Gastrocnemius medialis (tissue), 4 donors: ENCODE measurements around the gene ARHGAP9. TPM values are rescaled to one million over a fixed set of nuclear protein-coding genes. Genes with fewer than 3 reads are reported as not detected.

Experiments
- ATAC-seq, 2 donors: fragments of 150-250 bp; one replicate each; pipeline ENCODE4 v1.9.1; 2016
- DNase-seq, 2 donors: peaks; one replicate each; pipeline ENCODE4 v3.0.0-alpha.2; 2019
- H3K27ac ChIP-seq, 4 donors: fragments of 200-600 bp; sonication (generic); 1 replicate in 1 of 4; 2 replicates in 3 of 4; pipeline ENCODE4 v1.5.1; 2016 to 2018; ENCODE audit warnings: mild to moderate bottlenecking in 2 of 4, moderate library complexity in 1 of 4
- H3K27me3 ChIP-seq, 3 donors: fragments of 200-600 bp; sonication (generic) in 2 of 3; 1 replicate in 1 of 3; 2 replicates in 2 of 3; pipeline versions ENCODE4 v1.5.1 to v1.6.0; 2016 to 2019; ENCODE audit warnings: mild to moderate bottlenecking in 1 of 3, moderate library complexity in 1 of 3
- H3K36me3 ChIP-seq, 2 donors: fragments of 200-600 bp; sonication (generic) in 1 of 2; one replicate each; pipeline ENCODE4 v1.5.1; 2017 to 2018
- H3K4me1 ChIP-seq, 2 donors: fragments of 200-600 bp; sonication (generic) in 1 of 2; one replicate each; pipeline ENCODE4 v1.5.1; 2016 to 2017; ENCODE audit warnings: mild to moderate bottlenecking in 2 of 2
- H3K4me3 ChIP-seq, 4 donors: fragments of 200-600 bp; sonication (generic) in 3 of 4; 1 replicate in 1 of 4; 2 replicates in 3 of 4; pipeline ENCODE4 v1.5.1; 2016 to 2019; ENCODE audit warnings: mild to moderate bottlenecking in 2 of 4
- H3K9me3 ChIP-seq, 3 donors: fragments of 200-600 bp; sonication (generic) in 2 of 3; 1 replicate in 1 of 3; 2 replicates in 2 of 3; pipeline ENCODE4 v1.5.1; 2016 to 2019
- POLR2A ChIP-seq, 2 donors: fragments of 450-650 bp; IDR thresholded peaks; one replicate each; pipeline ENCODE4 v1.6.1; 2017; ENCODE audit warnings: antibody characterized with exemption in 2 of 2, mild to moderate bottlenecking in 2 of 2, moderate library complexity in 2 of 2
- in situ Hi-C, 4 donors: fragments of 200-750 bp; cut with MboI; loops; one replicate each; pipeline versions ENCODE4 v1.15.0 to v1.8.0; 2017; ENCODE audit warnings: low sequenced_read_pairs in 4 of 4
- intact Hi-C: fragments of 100-400 bp; cut with DNase I; formaldehyde crosslinking; loops from one replicate; pipeline ENCODE4 v1.15.1; 2023; ENCODE audit warnings: low total_unique reads
- total RNA-seq, 4 donors: library from RNA; depleted of rRNA; stranded (reverse); fragments of >200 nt; gene quantifications; one replicate each; pipeline versions ENCODE4 v1.1.0 to v1.2.3, GENCODE V29; 2016
- TF ChIP-seq, protein P1 (sequence below), 5 experiments: fragments of 450-650 bp in 3 of 5; fragments of 200-600 bp in 2 of 5; sonication (generic) in 2 of 5; IDR thresholded peaks in 4 of 5; conservative IDR thresholded peaks in 1 of 5; 1 replicate in 4 of 5; 2 replicates in 1 of 5; pipeline ENCODE4 v1.5.1; 2016 to 2019; ENCODE audit warnings: antibody characterized with exemption in 5 of 5, mild to moderate bottlenecking in 3 of 5, moderate library complexity in 3 of 5

ARHGAP9 gene
- total RNA-seq, 4 donors from 2014 or later = 2.7 to 5.1 (median 4.7) TPM

GRCh38 chr12:57483466-57483865 is 3.8 kb upstream of the ARHGAP9 start:
- H3K27ac ChIP-seq = no peak overlapping the region
- DNase-seq = no peak
- in situ Hi-C loops = no loop called here

DNA sequence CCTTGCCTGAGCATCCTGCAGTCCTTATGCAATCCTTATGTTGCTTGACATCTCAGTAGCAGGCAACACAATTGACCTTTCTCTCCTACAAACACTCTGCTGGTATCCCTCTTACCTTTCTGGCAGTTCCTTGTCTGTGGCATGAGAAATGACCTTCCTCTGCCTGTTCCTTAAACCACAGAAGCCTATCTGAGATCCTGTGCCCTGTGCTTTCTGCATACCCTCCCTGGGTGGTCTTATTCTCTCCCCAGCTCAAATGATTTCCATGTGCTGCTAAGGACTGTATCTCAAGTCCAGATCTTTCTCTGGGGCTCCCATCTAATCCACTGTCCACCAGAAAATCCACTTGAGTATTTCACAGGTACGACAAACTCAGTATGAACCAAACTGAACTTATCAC is 2.0 kb upstream of the ARHGAP9 start:
- intact Hi-C loops (no loop called here), in situ Hi-C loops (no loop called here)
- DNase-seq = no peak
- no peak overlapping the region for H3K27ac ChIP-seq
- H3K36me3 ChIP-seq = no peaks in the 10 kb centered on the region
- ATAC-seq = no peak
- TF ChIP-seq POLR2A (IDR thresholded peaks at IDR 0.05) = no peak
- TF ChIP-seq, protein P1, sequence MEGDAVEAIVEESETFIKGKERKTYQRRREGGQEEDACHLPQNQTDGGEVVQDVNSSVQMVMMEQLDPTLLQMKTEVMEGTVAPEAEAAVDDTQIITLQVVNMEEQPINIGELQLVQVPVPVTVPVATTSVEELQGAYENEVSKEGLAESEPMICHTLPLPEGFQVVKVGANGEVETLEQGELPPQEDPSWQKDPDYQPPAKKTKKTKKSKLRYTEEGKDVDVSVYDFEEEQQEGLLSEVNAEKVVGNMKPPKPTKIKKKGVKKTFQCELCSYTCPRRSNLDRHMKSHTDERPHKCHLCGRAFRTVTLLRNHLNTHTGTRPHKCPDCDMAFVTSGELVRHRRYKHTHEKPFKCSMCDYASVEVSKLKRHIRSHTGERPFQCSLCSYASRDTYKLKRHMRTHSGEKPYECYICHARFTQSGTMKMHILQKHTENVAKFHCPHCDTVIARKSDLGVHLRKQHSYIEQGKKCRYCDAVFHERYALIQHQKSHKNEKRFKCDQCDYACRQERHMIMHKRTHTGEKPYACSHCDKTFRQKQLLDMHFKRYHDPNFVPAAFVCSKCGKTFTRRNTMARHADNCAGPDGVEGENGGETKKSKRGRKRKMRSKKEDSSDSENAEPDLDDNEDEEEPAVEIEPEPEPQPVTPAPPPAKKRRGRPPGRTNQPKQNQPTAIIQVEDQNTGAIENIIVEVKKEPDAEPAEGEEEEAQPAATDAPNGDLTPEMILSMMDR (IDR thresholded peaks at IDR 0.05 in 4 of 5, conservative IDR thresholded peaks at IDR 0.05 in 1 of 5) = no peak
- no peak overlapping the region for H3K4me3 ChIP-seq
- H3K9me3 ChIP-seq = no peaks in the 10 kb centered on the region
- H3K27me3 ChIP-seq = peaks cover 4 to 8% (median 4%) of the 10 kb centered on the region in 3 donors
- H3K4me1 ChIP-seq = no peaks in the 10 kb centered on the region

More at GRCh38 chr12:57483466-57483865, 3.8 kb upstream of the ARHGAP9 start:
- no peak overlapping the region for H3K4me3 ChIP-seq
- no peak for TF ChIP-seq POLR2A (IDR thresholded peaks at IDR 0.05)
- TF ChIP-seq, protein P1 (IDR thresholded peaks at IDR 0.05 in 4 of 5, conservative IDR thresholded peaks at IDR 0.05 in 1 of 5) = no peak
- H3K9me3 ChIP-seq = no peaks in the 10 kb centered on the region
- H3K27me3 ChIP-seq = no peaks in the 10 kb centered on the region
- H3K4me1 ChIP-seq = peaks cover 0 to 4% of the 10 kb centered on the region in 2 donors
- no peaks in the 10 kb centered on the region for H3K36me3 ChIP-seq
- no peak for ATAC-seq
- intact Hi-C loops = no loop called here

- Histone ChIP-seq H3K36me3 (no peaks in the 10 kb centered on the region), H3K27me3 (peaks cover 29 to 35% (median 31%) of the 10 kb centered on the region in 3 donors), H3K27ac (no peak overlapping the region), H3K4me1 (peaks cover 12% of the 10 kb centered on the region in 2 donors), H3K4me3 (no peak overlapping the region), H3K9me3 (no peaks in the 10 kb centered on the region)
- DNase-seq (no peak), ATAC-seq (no peak)
- intact Hi-C loops = no loop called here
- in situ Hi-C loops = no loop called here
- no peak for TF ChIP-seq POLR2A (IDR thresholded peaks at IDR 0.05)
- TF ChIP-seq, protein P1 (IDR thresholded peaks at IDR 0.05 in 4 of 5, conservative IDR thresholded peaks at IDR 0.05 in 1 of 5) = no peak
These were observed 657 bp downstream of the ARHGAP9 start for GRCh38 chr12:57479043-57479375.

GRCh38 chr12:57477710-57478681 is 1.7 kb downstream of the ARHGAP9 start:
- no peaks in the 10 kb centered on the region for H3K36me3 ChIP-seq
- H3K4me3 ChIP-seq = peak overlapping the region in 1 of 4 donors; percentile 47
- TF ChIP-seq, protein P1 (IDR thresholded peaks at IDR 0.05 in 4 of 5, conservative IDR thresholded peaks at IDR 0.05 in 1 of 5) = no peak
- no peak for TF ChIP-seq POLR2A (IDR thresholded peaks at IDR 0.05)
- intact Hi-C loops = no loop called here
- in situ Hi-C loops = no loop called here
- ATAC-seq = no peak
- no peaks in the 10 kb centered on the region for H3K9me3 ChIP-seq
- no peak for DNase-seq
- peaks cover 12% of the 10 kb centered on the region in 2 donors for H3K4me1 ChIP-seq
- peaks cover 36 to 41% (median 36%) of the 10 kb centered on the region in 3 donors for H3K27me3 ChIP-seq
- H3K27ac ChIP-seq = peak overlapping the region in 1 of 4 donors; percentile 10
